Central memory CD8-positive, alpha-beta T cell (primary cell): Measurements from ENCODE around the gene DUSP1.

Experiments
- ATAC-seq: fragments of 150-1000 bp; cut with Tn5 transposase; replicated peaks from 2 replicates; pipeline ENCODE4 v1.10.0; 2022; ENCODE audit warnings: mild to moderate bottlenecking, moderate FRiP score, moderate number of reproducible peaks; ENCODE audit not compliant: poor library complexity, severe bottlenecking; ENCODE audit errors: extremely low read depth
- DNase-seq, 2 donors: peaks; one replicate each; pipeline ENCODE4 v3.0.0; 2021; ENCODE audit warnings: low spot score in 2 of 2
- H3K27ac Mint-ChIP-seq: one replicate; pipeline ENCODE4 v1.8.0; 2022; ENCODE audit warnings: low read depth, mild to moderate bottlenecking, moderate library complexity, mixed read lengths
- H3K27me3 Mint-ChIP-seq: one replicate; pipeline ENCODE4 v1.8.0; 2022; ENCODE audit warnings: mixed read lengths
- H3K36me3 Mint-ChIP-seq: one replicate; pipeline ENCODE4 v1.8.0; 2022; ENCODE audit warnings: mild to moderate bottlenecking, moderate library complexity, mixed read lengths; ENCODE audit not compliant: insufficient read depth
- H3K4me1 Mint-ChIP-seq: one replicate; pipeline ENCODE4 v1.8.0; 2022; ENCODE audit warnings: mixed read lengths
- H3K4me3 Mint-ChIP-seq: one replicate; pipeline ENCODE4 v1.8.0; 2022; ENCODE audit warnings: mild to moderate bottlenecking, moderate library complexity, mixed read lengths
- H3K9me3 Mint-ChIP-seq: one replicate; pipeline ENCODE4 v1.8.0; 2022; ENCODE audit warnings: mixed read lengths

Gene DUSP1

GRCh38 chr5:172762214-172763119, 8.5 kb downstream of the DUSP1 start:
- peak overlapping the region; percentile 73 for H3K27ac Mint-ChIP-seq
- DNase-seq = no peak
- no peaks in the 10 kb centered on the region for H3K9me3 Mint-ChIP-seq
- peaks cover 10% of the 10 kb centered on the region for H3K27me3 Mint-ChIP-seq
- peaks cover 34% of the 10 kb centered on the region for H3K4me1 Mint-ChIP-seq
- ATAC-seq = no peak
- peaks cover 30% of the 10 kb centered on the region for H3K36me3 Mint-ChIP-seq
- H3K4me3 Mint-ChIP-seq = no peak overlapping the region

DNA sequence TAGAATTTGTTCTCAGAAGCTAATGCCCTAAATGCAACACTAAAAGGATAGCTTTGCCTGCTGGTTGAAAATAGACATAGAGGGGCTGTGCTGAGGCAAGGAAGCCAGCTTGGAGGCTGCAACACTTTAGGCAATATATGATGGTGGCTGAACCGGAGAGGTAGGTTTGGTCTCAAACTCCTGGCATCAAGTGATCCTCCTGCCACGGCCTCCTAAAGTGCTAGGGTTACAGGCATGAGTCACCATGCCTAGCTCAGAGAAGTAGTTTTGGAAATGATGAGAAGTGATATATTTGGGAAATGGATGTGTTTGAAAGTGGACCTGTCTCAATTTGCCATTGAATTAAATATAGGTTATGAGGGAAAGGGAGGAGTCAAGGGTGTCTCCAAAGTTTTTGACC, 10.0 kb downstream of the DUSP1 start:
- Mint-ChIP-seq H3K4me3 (no peak overlapping the region), H3K27ac (no peak overlapping the region), H3K36me3 (peaks cover 16% of the 10 kb centered on the region), H3K4me1 (peaks cover 23% of the 10 kb centered on the region), H3K27me3 (peaks cover 10% of the 10 kb centered on the region), H3K9me3 (no peaks in the 10 kb centered on the region)
- DNase-seq = no peak
- ATAC-seq = no peak

DNA sequence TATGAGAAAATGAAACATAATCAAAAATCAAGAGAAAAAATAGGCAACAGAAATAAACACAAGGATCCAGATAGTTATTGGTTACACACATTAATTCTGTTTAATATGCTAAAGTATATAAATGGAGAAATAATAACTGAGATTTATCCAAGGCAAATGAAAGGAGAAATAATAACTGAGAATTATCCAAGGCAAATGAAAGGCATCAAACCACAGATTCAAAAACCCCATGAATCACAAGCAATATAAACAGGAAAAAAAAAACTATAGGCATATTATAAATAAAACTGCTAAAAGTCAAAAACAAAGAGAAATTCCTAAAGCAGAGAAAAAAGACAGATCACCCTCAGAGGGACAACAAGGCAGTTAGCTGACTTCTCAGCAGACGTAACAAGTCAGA, 10.9 kb downstream of the DUSP1 start:
- Mint-ChIP-seq H3K9me3 (no peaks in the 10 kb centered on the region), H3K4me1 (peaks cover 14% of the 10 kb centered on the region), H3K4me3 (no peak overlapping the region), H3K27ac (peak overlapping the region; percentile 72), H3K36me3 (peaks cover 7% of the 10 kb centered on the region), H3K27me3 (peaks cover 10% of the 10 kb centered on the region)
- no peak for ATAC-seq
- no peak for DNase-seq

GRCh38 chr5:172758834-172759149, 12.2 kb downstream of the DUSP1 start:
- Mint-ChIP-seq H3K9me3 (no peaks in the 10 kb centered on the region), H3K27ac (peak overlapping the region; percentile 78), H3K27me3 (peaks cover 10% of the 10 kb centered on the region), H3K36me3 (peaks cover under 1% of the 10 kb centered on the region), H3K4me1 (peaks cover 5% of the 10 kb centered on the region), H3K4me3 (no peak overlapping the region)
- ATAC-seq = no peak
- no peak for DNase-seq

DNA sequence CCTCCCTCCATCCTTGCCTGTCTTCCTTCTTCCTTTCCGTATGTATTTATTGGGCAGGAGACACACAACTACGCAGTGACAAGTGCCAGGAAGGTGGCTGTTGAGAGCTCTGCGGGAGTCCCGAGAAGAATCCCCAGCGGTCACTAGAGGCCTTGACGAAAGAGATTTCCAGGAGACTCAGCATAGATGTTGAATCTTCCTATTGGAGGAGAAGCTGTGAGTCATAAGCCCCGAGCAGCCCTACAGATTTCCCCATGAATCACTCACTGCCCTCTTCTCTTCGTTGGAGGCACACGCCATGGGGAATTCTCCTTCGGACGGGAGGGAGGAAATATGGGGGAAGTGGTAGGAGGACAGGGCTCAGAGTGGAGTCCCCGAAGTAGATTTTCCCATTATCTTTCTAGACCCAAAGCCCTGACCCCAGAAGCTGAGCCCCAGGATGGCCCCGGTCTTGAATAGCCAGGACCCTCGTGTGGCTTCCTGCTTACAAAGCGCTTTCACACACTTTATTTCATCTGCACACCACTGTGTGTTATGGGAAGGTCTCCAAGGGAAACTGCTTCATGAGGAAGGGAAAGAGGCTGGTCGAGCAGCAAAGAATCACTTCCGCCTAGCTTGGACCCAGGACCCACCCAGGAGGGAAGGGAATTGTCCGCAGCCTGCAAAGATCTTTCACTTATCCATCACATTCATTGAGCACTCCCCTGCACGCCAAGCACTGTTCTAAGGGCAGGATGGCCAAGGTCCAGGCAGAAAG, 12.7 kb downstream of the DUSP1 start:
- DNase-seq = no peak
- no peak for ATAC-seq
- H3K36me3 Mint-ChIP-seq = no peaks in the 10 kb centered on the region
- no peaks in the 10 kb centered on the region for H3K4me1 Mint-ChIP-seq
- no peak overlapping the region for H3K4me3 Mint-ChIP-seq
- H3K27me3 Mint-ChIP-seq = peaks cover 10% of the 10 kb centered on the region
- peak overlapping the region; percentile 78 for H3K27ac Mint-ChIP-seq
- H3K9me3 Mint-ChIP-seq = no peaks in the 10 kb centered on the region

GRCh38 chr5:172757394-172758010, 13.5 kb downstream of the DUSP1 start:
- H3K27me3 Mint-ChIP-seq = peaks cover 10% of the 10 kb centered on the region
- no peak overlapping the region for H3K27ac Mint-ChIP-seq
- no peaks in the 10 kb centered on the region for H3K36me3 Mint-ChIP-seq
- no peaks in the 10 kb centered on the region for H3K9me3 Mint-ChIP-seq
- H3K4me1 Mint-ChIP-seq = no peaks in the 10 kb centered on the region
- no peak for ATAC-seq
- DNase-seq = no peak
- no peak overlapping the region for H3K4me3 Mint-ChIP-seq

GRCh38 chr5:172756764-172757393, 14.1 kb downstream of the DUSP1 start:
- H3K4me3 Mint-ChIP-seq = no peak overlapping the region

DNA sequence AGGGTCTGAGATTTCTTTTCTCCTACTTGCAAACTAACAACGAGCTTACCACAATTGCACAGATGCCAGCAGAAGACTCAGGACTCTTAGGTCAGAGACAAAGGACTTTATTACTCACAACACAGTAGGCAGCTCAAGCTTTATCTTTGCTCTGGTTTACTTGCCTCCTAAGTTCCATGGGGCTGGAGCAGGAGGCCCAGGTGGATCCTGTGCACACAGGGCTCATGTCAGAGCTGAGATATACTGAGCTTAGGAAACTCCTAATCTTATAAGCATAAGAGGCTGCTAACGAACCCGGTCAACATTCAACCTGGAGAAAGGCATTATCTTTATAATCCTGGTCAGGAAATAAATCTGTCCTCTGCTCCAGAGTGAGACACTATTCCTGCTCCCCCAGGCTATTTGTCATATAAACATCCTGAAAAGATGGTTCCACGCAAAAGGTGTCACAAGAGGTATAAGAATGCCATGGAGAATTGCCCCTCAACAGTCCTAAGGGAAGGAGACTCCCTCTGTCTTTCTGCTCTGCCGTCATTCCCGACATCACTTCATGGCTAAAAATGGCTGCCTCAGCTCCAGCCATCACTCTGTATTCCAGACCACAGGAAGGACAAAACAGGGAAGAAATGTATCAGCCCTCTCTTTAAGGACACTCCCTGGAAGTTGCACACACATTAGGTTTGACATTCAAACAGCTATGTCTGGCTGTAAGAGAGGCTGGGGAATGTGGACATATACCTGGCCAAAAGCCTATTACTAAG, 16.2 kb downstream of the DUSP1 start:
- DNase-seq (no peak), ATAC-seq (no peak)
- peaks cover 8% of the 10 kb centered on the region for H3K4me1 Mint-ChIP-seq
- no peaks in the 10 kb centered on the region for H3K36me3 Mint-ChIP-seq
- H3K9me3 Mint-ChIP-seq = no peaks in the 10 kb centered on the region
- no peak overlapping the region for H3K27ac Mint-ChIP-seq
- peaks cover 20% of the 10 kb centered on the region for H3K27me3 Mint-ChIP-seq
- H3K4me3 Mint-ChIP-seq = no peak overlapping the region

More at GRCh38 chr5:172756764-172757393, 14.1 kb downstream of the DUSP1 start:
- DNase-seq = no peak
- no peak for ATAC-seq
- Mint-ChIP-seq H3K27ac (no peak overlapping the region), H3K36me3 (no peaks in the 10 kb centered on the region), H3K4me1 (no peaks in the 10 kb centered on the region), H3K9me3 (no peaks in the 10 kb centered on the region), H3K27me3 (peaks cover 10% of the 10 kb centered on the region)

- H3K27me3 Mint-ChIP-seq = peaks cover 17% of the 10 kb centered on the region
- H3K4me1 Mint-ChIP-seq = peaks cover 8% of the 10 kb centered on the region
- H3K9me3 Mint-ChIP-seq = no peaks in the 10 kb centered on the region
- ATAC-seq (no peak), DNase-seq (no peak)
- no peak overlapping the region for H3K27ac Mint-ChIP-seq
- no peak overlapping the region for H3K4me3 Mint-ChIP-seq
- H3K36me3 Mint-ChIP-seq = no peaks in the 10 kb centered on the region
These were observed 17.9 kb downstream of the DUSP1 start for GRCh38 chr5:172753101-172753500.

DNA sequence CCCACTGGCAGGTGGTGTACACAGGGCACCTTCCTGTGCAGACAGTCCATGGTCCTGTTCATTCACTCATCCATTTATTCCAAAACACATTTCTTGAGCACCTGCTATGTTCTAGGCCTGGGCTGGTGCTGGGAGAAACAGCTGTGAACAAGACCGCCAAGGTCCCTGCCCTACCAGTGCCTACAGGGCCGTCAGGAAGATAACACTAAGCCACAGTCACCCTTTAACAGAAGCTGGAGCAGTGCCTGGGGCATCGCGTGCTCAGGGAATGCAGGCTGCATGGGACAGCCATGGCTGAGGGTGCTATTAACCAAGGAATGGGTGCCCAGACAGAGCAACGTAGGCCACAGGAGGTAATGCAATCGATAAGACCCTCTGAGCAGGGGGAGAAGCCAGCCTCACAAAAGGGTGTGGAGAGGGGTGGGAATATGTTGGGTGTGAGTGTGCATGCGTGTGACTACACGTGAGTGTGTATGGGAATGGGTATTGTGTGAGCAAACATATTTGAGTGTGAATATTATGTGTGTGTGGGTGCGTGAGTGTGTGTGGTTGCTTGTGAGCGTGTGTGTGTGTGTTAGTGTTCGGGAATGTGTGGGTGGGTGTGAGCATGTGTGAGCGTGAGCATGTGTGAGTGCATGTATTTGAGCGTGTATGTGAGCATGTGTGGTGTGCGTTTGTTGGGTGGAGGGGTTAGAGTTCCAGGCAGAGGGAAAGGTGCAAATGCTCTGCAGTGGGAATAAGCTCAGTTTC, 19.1 kb downstream of the DUSP1 start:
- DNase-seq (no peak), ATAC-seq (no peak)
- Mint-ChIP-seq H3K27ac (no peak overlapping the region), H3K4me3 (no peak overlapping the region), H3K27me3 (peaks cover 11% of the 10 kb centered on the region), H3K36me3 (no peaks in the 10 kb centered on the region), H3K4me1 (peaks cover 8% of the 10 kb centered on the region), H3K9me3 (no peaks in the 10 kb centered on the region)

- no peaks in the 10 kb centered on the region for H3K9me3 Mint-ChIP-seq
These were observed 20.9 kb downstream of the DUSP1 start for GRCh38 chr5:172749881-172750633.

More at GRCh38 chr5:172749881-172750633, 20.9 kb downstream of the DUSP1 start:
- peaks cover 8% of the 10 kb centered on the region for H3K4me1 Mint-ChIP-seq
- DNase-seq (no peak), ATAC-seq (no peak)
- H3K4me3 Mint-ChIP-seq = no peak overlapping the region
- H3K36me3 Mint-ChIP-seq = no peaks in the 10 kb centered on the region
- no peak overlapping the region for H3K27ac Mint-ChIP-seq
- peaks cover 11% of the 10 kb centered on the region for H3K27me3 Mint-ChIP-seq
